GM23248 (cell line): ENCODE data around the gene MEDAG. TPM values are rescaled to one million over a fixed set of nuclear protein-coding genes. Genes with fewer than 3 reads are reported as not detected.

ENCODE experiments used
- DNase-seq: peaks from one replicate; pipeline ENCODE4 v3.0.0-alpha.2; 2015
- H2AFZ ChIP-seq: fragments of 200-600 bp; sonication (generic); 2 replicates; pipeline ENCODE4 v1.6.1; 2016; ENCODE audit warnings: antibody characterized with exemption
- H3F3A ChIP-seq: fragments of 200-600 bp; sonication (generic); 2 replicates; pipeline ENCODE4 v1.6.1; 2016; ENCODE audit warnings: mild to moderate bottlenecking, antibody characterized with exemption, mixed run types; ENCODE audit not compliant: insufficient read depth
- H3K27ac ChIP-seq: fragments of 200-600 bp; sonication (generic); 2 replicates; pipeline ENCODE4 v1.5.1; 2016; ENCODE audit warnings: mild to moderate bottlenecking
- H3K27me3 ChIP-seq: fragments of 200-600 bp; sonication (generic); replicated peaks from 2 replicates; pipeline ENCODE4 v1.6.1; 2016; ENCODE audit warnings: mild to moderate bottlenecking; ENCODE audit not compliant: insufficient read depth
- H3K36me3 ChIP-seq: fragments of 200-600 bp; sonication (generic); 2 replicates; pipeline ENCODE4 v1.6.1; 2016; ENCODE audit warnings: low read depth, mild to moderate bottlenecking
- H3K4me1 ChIP-seq: fragments of 200-600 bp; sonication (generic); 2 replicates; pipeline ENCODE4 v1.6.1; 2016; ENCODE audit warnings: mild to moderate bottlenecking; ENCODE audit not compliant: insufficient read depth
- H3K4me2 ChIP-seq: fragments of 200-600 bp; sonication (generic); one replicate; pipeline ENCODE4 v1.6.1; 2016; ENCODE audit warnings: mild to moderate bottlenecking; ENCODE audit not compliant: unreplicated experiment
- H3K4me3 ChIP-seq: fragments of 200-600 bp; sonication (generic); 2 replicates; pipeline ENCODE4 v1.5.1; 2016; ENCODE audit warnings: mild to moderate bottlenecking
- H3K79me2 ChIP-seq: fragments of 200-600 bp; sonication (generic); 2 replicates; pipeline ENCODE4 v1.6.1; 2016; ENCODE audit warnings: mild to moderate bottlenecking; ENCODE audit not compliant: insufficient read depth
- H3K9ac ChIP-seq: fragments of 200-600 bp; sonication (generic); 2 replicates; pipeline ENCODE4 v1.6.1; 2016; ENCODE audit warnings: mild to moderate bottlenecking
- H3K9me2 ChIP-seq: fragments of 200-600 bp; sonication (generic); 2 replicates; pipeline ENCODE4 v1.6.1; 2016; ENCODE audit warnings: mixed run types, mild to moderate bottlenecking, moderate library complexity; ENCODE audit not compliant: insufficient read depth
- H3K9me3 ChIP-seq: fragments of 200-600 bp; sonication (generic); one replicate; pipeline ENCODE4 v1.6.1; 2017; ENCODE audit warnings: low read depth
- H4K20me1 ChIP-seq: fragments of 200-600 bp; sonication (generic); 2 replicates; pipeline ENCODE4 v1.6.0; 2016; ENCODE audit not compliant: insufficient read depth
- EZH2 ChIP-seq: fragments of 200-600 bp; sonication (generic); IDR thresholded peaks from 2 replicates; pipeline ENCODE4 v1.6.1; 2018; ENCODE audit warnings: antibody characterized with exemption, mild to moderate bottlenecking; ENCODE audit not compliant: insufficient read depth, poor library complexity, severe bottlenecking
- EZH2phosphoT487 ChIP-seq: fragments of 200-600 bp; sonication (generic); IDR thresholded peaks from 2 replicates; pipeline ENCODE4 v1.6.1; 2018; ENCODE audit warnings: antibody characterized with exemption, moderate library complexity, mild to moderate bottlenecking, low read depth; ENCODE audit not compliant: insufficient read depth
- WGBS, 2 experiments: methylation state at CpG; one replicate each; pipeline ENCODE4 v1.1.6; 2015 to 2017; ENCODE audit warnings: low lambda C conversion rate in 2 of 2, low coverage in 1 of 2; ENCODE audit errors: missing lambda C conversion rate in 2 of 2; 5-methylcytosine and 5-hydroxymethylcytosine counted together
- in situ Hi-C: fragments of 300-500 bp; cut with MboI; formaldehyde crosslinking; loops from 2 replicates; pipeline ENCODE4 v1.15.0; 2020
- polyA plus RNA-seq: library from polyadenylated mRNA; unstranded; fragments of >200 nt; fragmentation: Nextera tagmentation; extraction: Ambion mirVana; gene quantifications from 2 replicates; pipeline ENCODE4 v1.2.1, GENCODE V29; 2016
- total RNA-seq: library from RNA; depleted of rRNA; stranded (reverse); fragments of >200 nt; shearing (Covaris generic); gene quantifications from 2 replicates; pipeline ENCODE4 v1.2.3, GENCODE V29; 2014

Gene MEDAG
- total and polyA plus RNA-seq, 2 experiments from 2014 or later, result 86.0 to 243 TPM

GRCh38 chr13:30863796-30864195, 42.3 kb upstream of the MEDAG start:
- Histone ChIP-seq H3K79me2 (no peaks in the 10 kb centered on the region), H3K27ac (peak overlapping the region; percentile 99), H3F3A (peaks cover 43% of the 10 kb centered on the region), H3K4me2 (no peak overlapping the region), H2AFZ (no peak overlapping the region), H3K4me3 (no peak overlapping the region), H3K4me1 (peaks cover 47% of the 10 kb centered on the region), H3K27me3 (no peaks in the 10 kb centered on the region), H3K9ac (peak overlapping the region; percentile 91), H3K9me3 (no peaks in the 10 kb centered on the region), H4K20me1 (no peaks in the 10 kb centered on the region), H3K9me2 (no peaks in the 10 kb centered on the region), H3K36me3 (no peaks in the 10 kb centered on the region)
- in situ Hi-C loops, result no loop called here
- TF ChIP-seq EZH2phosphoT487 (no peak), EZH2 (no peak)
- DNase-seq, result no peak
- 90 to 93% methylated on average over 7 of the region's 7 CpGs for WGBS, 2 experiments

GRCh38 chr13:30864433-30865122, 41.5 kb upstream of the MEDAG start:
- in situ Hi-C loops, result no loop called here
- peak overlapping the region; percentile 91 for H3K9ac ChIP-seq
- H3K9me3 ChIP-seq, result no peaks in the 10 kb centered on the region
- peaks cover 55% of the 10 kb centered on the region for H3K4me1 ChIP-seq
- H3K9me2 ChIP-seq, result no peaks in the 10 kb centered on the region
- no peaks in the 10 kb centered on the region for H3K27me3 ChIP-seq
- peak overlapping the region; percentile 96 for H3K4me2 ChIP-seq
- peak overlapping the region; percentile 68 for H3K4me3 ChIP-seq
- H3F3A ChIP-seq, result peaks cover 50% of the 10 kb centered on the region
- H4K20me1 ChIP-seq, result no peaks in the 10 kb centered on the region
- WGBS, 2 experiments, result 33 to 38% methylated on average over 5 of the region's 5 CpGs
- H3K27ac ChIP-seq, result peak overlapping the region; percentile 99
- TF ChIP-seq EZH2phosphoT487 (no peak), EZH2 (no peak)
- H3K79me2 ChIP-seq, result no peaks in the 10 kb centered on the region
- peak overlapping the region; percentile 44 for H2AFZ ChIP-seq
- H3K36me3 ChIP-seq, result no peaks in the 10 kb centered on the region
- peak; percentile 89 for DNase-seq

- no peaks in the 10 kb centered on the region for H3K27me3 ChIP-seq
- H3F3A ChIP-seq, result peaks cover 54% of the 10 kb centered on the region
- peak overlapping the region; percentile 99 for H3K27ac ChIP-seq
- H3K9me3 ChIP-seq, result no peaks in the 10 kb centered on the region
- peaks cover 58% of the 10 kb centered on the region for H3K4me1 ChIP-seq
- peak overlapping the region; percentile 41; the same call in 1 of the 2 replicates for H2AFZ ChIP-seq
- no peaks in the 10 kb centered on the region for H3K9me2 ChIP-seq
- peak; percentile 97 for DNase-seq
- in situ Hi-C loops, result no loop called here
- no peaks in the 10 kb centered on the region for H3K79me2 ChIP-seq
- no peak for TF ChIP-seq EZH2
- no peak for TF ChIP-seq EZH2phosphoT487
- peak overlapping the region; percentile 96 for H3K4me2 ChIP-seq
- no peaks in the 10 kb centered on the region for H3K36me3 ChIP-seq
- 1% methylated on average over 17 of the region's 17 CpGs for WGBS, 2 experiments
- no peaks in the 10 kb centered on the region for H4K20me1 ChIP-seq
- H3K9ac ChIP-seq, result peak overlapping the region; percentile 91
- peak overlapping the region; percentile 68 for H3K4me3 ChIP-seq
Measured at GRCh38 chr13:30865123-30866049, 40.7 kb upstream of the MEDAG start.

DNA sequence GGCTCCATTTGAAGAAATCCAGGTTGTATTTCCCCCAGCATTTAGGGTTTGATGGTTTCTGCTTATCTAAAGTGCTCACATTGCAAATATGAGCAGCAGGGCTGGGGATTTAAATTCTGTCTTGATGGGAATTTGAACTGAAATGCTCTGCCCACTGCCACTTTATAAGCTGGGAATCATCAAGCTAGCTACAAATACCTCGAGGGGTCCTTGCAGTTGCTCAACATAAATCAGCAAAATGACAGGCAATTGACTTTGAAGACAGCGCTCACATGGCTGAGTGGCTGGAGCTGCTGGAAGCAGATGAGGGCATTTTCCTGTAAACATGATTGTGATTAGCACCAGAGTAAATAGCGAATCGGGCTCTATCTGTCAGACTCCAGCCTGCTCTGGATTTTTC, 39.4 kb upstream of the MEDAG start:
- Histone ChIP-seq H3K4me3 (no peak overlapping the region), H3K27ac (peak overlapping the region; percentile 99), H3K9me2 (no peaks in the 10 kb centered on the region), H3K36me3 (no peaks in the 10 kb centered on the region), H3F3A (peaks cover 54% of the 10 kb centered on the region), H3K27me3 (no peaks in the 10 kb centered on the region), H3K4me1 (peaks cover 68% of the 10 kb centered on the region), H2AFZ (no peak overlapping the region), H3K9ac (peak overlapping the region; percentile 91), H3K4me2 (peak overlapping the region; percentile 96), H3K79me2 (peaks cover 9% of the 10 kb centered on the region), H3K9me3 (no peaks in the 10 kb centered on the region), H4K20me1 (no peaks in the 10 kb centered on the region)
- TF ChIP-seq EZH2phosphoT487 (no peak), EZH2 (no peak)
- 16 to 24% methylated on average over 4 of the region's 4 CpGs for WGBS, 2 experiments
- in situ Hi-C loops, result no loop called here
- DNase-seq, result no peak
